Right lobe of liver (tissue), 4 donors: Measurements from ENCODE around the gene SNX8.
"Not testable (repeated sequence)": the region's sequence is repeated elsewhere in the genome, so short reads cannot be mapped to it uniquely, and the experiment has no call there.

Experiments
- POLR2A ChIP-seq: fragments of 450-650 bp; IDR thresholded peaks from one replicate; pipeline ENCODE4 v1.6.1; 2017; ENCODE audit warnings: antibody characterized with exemption, mild to moderate bottlenecking
- TF ChIP-seq, protein P1 (sequence below), 4 donors: fragments of 200-600 bp in 3 of 4; fragments of 450-650 bp in 1 of 4; IDR thresholded peaks; one replicate each; pipeline versions ENCODE4 v1.5.1 to v1.8.0; 2016 to 2022; ENCODE audit warnings: antibody characterized with exemption in 4 of 4, mild to moderate bottlenecking in 2 of 4
- donor health status: DM: no; HTN: no; CAD: no.
- donor health status: DM: no; HTN: no; CAD: no.
- donor health status: DM: no; HTN: yes; CAD: no.

DNA sequence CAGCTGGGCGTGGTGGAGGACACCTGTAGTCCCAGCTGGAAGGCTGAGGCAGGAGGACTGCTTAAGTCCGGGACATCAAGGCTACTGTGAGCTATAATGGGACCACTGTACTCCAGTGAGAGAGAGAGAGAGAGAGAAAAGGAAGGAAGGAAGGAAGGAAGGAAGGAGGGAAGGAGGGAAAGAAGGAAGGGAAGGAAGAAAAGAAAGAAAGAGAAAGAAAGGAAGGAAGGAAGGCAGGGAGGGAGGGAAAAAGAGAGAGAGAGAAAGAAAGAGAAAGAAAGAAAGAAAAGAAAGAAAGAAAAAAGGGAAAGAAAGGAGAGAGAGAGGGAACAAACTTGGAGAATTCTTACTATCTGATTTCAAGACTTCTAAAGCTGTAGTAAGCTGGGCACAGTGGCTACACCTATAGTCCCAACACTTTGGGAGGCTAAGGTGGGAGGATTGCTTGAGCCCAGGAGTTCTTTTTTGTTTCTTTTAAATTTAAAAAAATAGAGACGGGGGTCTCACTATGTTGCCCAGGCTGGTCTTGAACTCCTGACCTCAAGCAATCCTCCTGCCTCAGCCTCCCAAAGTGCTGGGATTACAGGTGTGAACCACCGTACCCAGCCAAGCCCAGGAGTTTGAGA, 18.5 kb upstream of the SNX8 start:
- TF ChIP-seq, protein P1, sequence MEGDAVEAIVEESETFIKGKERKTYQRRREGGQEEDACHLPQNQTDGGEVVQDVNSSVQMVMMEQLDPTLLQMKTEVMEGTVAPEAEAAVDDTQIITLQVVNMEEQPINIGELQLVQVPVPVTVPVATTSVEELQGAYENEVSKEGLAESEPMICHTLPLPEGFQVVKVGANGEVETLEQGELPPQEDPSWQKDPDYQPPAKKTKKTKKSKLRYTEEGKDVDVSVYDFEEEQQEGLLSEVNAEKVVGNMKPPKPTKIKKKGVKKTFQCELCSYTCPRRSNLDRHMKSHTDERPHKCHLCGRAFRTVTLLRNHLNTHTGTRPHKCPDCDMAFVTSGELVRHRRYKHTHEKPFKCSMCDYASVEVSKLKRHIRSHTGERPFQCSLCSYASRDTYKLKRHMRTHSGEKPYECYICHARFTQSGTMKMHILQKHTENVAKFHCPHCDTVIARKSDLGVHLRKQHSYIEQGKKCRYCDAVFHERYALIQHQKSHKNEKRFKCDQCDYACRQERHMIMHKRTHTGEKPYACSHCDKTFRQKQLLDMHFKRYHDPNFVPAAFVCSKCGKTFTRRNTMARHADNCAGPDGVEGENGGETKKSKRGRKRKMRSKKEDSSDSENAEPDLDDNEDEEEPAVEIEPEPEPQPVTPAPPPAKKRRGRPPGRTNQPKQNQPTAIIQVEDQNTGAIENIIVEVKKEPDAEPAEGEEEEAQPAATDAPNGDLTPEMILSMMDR (IDR thresholded peaks at IDR 0.05) = not testable (repeated sequence)
- TF ChIP-seq POLR2A = not testable (repeated sequence)
